GM19455 (cell line): ENCODE data around the gene SUSD6.
"Not testable (repeated sequence)": the region's sequence is repeated elsewhere in the genome, so short reads cannot be mapped to it uniquely, and the experiment has no call there.

Source experiments
- ATAC-seq: cut with Tn5 transposase; IDR thresholded peaks from one replicate; pipeline ENCODE4 v1.9.1; 2021; ENCODE audit not compliant: unreplicated experiment

SUSD6 gene

DNA sequence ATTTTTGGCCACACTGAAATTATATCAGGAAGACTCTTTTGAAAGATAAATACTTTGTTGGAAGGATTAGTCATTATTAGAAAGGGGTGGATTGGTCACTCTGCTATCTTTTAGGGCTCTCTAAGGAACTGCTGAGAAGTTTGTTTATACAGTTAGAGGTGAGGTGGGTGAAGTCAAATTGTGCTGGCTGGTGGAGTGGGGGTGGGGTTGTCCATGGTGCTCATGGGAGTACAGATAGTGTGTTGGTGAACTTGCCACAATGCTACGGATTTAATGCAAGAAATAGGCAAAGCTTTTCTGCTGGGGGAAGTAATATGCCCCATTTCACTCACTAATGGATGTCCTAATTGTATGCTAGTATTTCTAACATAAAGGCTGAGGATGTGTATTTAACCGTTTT, 35.8 kb downstream of the SUSD6 start:
- ATAC-seq = no peak

DNA sequence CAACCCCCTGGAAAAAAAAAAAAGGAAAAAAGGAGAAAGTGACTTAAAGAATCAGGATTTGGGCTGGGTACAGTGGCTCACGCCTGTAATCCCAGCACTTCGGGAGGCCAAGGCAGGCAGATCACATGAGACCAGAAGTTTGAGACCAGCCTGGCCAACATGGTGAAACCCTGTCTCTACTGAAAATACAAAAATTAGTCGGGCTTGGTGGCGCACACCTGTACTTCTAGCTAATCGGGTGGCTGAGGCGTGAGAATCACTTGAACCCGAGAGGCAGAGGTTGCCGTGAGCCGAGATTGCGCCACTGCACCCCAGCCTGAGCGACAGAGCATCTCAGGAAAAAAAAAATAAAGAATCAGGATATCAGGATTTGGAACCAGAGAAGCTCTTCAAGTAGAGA, 36.2 kb downstream of the SUSD6 start:
- not testable (repeated sequence) for ATAC-seq

DNA sequence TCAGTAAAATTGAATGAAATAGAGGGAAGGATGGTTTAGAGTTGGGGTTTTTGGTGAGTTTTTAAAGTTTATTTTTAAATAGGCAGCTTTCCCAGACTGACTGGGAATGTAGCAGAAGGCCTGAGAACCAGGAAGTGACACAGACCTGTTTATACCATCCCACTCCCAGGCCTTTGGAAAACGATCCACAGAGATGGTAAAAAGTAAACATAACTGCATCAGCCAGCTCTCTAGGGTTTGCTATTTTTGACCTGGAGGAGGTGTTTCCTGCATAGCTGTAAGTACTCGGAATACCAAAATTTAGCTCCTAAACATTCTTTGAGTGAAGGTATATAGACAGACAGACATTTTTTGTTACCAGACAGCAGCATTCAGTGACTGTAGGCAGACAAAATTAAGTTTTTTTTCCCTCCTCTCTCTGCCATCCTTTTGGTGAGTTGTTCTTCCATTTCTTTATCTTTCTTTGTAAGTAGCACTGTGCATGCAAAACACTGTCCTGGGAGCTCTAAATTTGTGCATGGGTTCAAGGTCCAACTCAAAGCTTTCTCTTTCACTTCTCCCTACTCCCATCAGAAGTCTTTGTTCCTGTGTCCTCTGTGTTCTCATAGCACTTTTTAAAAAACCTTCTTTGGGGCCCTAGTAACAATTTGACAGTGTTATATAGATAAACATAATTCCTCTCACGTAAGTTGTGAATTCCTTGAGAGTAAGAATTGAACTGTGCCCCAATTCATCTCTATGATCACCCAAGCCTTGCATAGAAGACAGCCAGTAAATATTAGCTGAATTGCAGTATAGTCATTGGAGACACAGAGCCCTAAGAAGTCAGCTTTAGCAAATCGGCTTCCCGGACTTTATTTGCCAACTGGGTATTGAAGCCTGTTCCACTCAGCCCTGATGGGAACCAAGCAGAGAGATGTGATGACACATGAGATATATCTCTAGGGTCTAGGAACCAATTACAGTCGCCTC, 37.4 kb downstream of the SUSD6 start:
- ATAC-seq = no peak

DNA sequence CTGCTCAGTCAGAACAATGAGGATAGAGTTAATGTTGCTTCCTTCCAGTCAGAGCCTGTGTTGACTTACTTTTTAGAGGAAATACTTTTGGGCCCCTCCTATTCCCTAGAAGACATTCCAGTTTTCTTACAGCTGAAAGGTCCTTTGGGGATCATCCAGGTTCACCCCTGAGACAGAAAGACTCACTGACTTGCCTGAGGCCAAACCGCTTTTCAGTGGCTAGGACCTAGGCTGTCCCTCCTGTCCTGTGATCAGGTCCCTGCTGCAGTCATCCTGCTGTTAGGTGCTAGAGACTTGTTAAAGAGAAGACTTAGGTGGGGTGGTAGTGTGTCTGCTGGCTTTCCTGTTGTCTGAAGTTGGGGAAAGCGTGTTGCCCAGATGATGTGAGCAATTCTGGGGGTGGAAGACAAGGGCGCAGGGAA, 39.6 kb downstream of the SUSD6 start:
- no peak for ATAC-seq

DNA sequence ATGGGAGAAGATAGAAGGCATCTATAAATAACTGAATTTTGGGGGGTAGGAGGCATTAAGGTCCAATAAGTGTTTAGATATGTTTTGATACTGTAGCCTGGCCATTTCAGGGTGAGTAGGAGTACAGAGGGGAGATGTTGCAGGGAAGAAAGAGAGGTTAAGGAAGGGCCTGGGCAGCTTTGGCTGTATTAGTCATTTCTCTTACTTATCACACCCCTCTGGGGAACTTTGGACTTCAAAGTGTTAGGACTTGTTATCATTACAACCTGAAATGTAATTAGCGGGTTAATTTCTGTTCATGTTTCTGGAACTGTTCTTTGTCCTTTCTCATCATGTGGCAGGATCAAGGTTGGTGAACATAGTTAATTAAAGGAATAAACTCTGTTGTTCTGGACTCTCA, 40.3 kb downstream of the SUSD6 start:
- no peak for ATAC-seq

DNA sequence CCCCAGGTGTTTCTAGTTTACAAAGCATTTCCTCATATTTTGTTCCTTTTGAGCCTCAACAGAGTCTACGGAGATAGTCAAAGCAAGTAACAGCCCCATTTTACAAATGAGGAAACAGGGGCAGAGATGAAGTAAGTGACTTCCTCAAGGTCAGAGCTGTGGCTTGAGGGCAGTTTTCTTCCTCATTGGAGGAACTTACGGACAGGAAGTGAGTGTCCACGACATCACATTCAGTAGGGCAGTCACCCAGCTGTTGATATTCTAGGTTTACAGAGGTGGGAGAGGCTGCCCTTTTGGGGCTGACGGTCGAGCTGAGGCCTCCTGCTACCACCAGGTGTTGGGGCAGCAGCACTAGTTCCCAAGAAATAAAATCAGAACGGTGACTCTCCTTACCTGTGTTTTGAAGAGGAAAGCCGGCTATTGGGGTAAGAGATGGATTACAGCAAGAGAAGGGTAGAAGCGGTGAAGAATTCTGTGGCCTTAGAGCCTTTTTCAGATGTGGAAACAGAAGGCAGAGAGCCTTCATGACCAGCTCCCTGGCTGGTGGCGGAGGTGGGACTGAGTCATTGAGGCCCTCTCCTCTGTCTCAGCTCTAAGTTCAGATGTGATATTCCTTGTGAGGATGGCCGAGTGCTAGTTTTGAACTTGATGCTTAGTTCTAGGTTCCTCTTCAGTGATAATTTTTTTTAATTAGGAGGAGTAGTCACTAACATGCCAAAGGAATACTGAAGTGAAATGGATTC, 41.7 kb downstream of the SUSD6 start:
- ATAC-seq = peak; percentile 56

DNA sequence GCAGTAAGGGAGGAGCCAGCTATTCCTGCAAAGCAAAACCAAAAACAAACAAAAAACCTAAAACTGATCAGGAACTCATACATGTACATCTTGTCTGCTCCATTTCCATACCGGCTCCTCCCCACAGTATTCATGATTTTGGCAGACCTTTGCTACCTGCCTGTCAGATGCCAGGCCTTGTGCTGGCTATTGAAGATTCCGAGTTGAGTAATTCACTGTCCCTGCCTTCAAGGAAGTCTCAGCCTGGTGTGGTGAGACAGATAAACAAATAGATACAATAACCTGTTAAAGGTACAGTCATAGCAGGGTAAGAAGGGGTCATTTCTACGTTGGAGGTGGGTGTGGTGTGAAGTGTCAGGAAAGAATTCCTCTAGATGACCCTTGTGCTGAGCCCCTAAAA, 42.7 kb downstream of the SUSD6 start:
- ATAC-seq = no peak

DNA sequence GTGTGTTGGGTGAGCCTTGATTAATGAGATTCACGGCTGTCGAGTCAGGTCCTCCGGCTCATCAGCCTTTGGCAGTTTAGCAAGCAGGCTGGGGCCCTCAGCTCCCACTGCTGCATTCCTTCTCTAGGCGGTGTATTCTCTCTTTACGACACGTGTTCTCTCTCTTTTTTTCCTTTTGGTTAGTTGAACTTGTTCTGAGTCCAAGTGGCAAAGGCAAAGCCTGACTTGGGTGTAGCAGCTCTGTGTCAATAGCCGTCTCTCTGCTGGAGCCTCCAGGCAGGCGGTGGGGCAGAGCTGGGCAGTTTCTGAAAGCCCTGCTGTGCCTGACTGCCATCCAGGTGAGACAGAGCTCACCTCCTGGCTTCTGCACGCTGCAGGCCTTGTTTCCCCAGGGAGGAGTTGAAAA, 46.6 kb downstream of the SUSD6 start:
- ATAC-seq = no peak

DNA sequence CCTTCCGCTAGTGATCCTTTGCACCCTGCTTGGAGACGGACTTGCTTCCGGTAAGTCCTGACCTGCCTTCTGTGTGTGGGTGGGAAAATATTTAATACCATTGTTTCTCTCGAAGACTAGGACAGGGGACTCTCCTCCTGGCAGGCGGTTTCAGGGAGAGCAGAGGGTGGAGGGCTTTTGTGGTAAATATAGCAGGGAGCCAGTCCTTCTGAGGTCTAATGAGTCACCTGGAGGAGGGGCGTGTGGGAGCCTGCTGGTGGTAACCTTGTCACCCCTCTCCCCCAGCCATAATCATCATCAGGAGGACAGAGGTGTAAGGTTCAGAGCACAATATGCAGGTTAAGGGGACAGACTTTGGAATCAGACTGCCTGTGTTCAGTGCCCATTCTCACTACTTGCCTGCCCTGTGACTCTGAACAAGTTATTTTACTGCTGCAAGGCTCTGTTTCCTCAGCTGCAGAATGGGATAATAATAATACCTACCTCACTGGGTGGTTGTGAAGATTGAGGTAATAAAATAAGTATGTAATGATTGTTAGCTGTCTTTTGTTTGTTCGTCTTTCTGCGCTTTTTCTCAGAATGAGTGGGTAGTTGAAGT, 47.4 kb downstream of the SUSD6 start:
- ATAC-seq = no peak

DNA sequence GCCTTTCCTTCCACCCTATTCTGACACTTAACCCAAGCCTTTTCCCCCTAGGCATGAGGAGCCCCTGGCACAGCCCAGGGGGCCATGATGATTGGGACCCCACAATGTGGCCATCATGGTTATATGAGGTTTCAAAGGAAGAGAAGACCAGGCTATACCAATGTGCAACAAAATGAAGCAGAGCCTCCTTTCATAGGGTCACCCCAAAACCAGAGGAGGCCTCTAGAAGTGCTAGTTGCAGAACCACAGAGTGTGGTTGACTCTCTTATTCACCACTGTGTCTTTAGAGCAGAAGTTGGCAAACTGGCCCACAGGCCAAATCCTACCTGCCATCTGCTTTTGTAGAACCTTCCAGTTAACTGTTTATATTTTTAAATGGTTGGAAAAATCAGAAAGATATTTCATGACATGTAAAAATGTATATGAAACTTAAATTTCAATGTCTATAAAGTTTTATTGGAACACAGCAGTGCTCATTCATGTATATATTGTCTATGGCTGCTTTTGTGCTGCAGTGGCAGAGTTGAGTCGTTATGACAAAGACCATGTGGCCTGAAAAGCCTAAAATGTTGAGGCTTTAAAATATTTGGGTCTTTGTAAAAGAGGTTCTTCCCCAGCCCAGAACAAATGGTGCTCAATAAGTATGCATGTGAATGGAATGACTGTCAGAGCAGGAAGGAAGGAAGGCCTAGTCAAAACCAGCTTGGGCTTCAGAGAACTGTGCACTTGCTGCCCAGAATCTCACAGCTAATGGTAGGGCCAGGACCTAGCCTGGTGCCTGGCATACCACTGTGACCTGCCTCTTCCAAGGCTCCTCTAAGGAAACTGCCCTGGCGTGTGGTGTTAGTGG, 49.2 kb downstream of the SUSD6 start:
- no peak for ATAC-seq

DNA sequence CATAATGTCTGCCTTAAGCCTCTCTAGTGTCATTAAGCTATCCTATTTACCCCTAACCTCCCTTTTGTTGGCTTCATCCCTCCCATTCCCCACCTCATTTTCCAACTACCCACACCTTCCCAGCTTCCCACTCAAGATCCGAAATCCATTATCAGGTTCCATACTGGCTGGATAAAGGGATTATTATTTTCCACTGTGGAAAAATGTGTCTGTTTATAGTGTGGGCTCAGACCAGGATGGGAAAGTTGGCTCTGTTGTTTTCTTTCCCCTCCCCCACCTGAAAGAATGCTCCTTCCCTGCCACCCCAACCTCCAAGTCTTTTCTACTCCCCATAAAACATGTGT, 49.8 kb downstream of the SUSD6 start:
- no peak for ATAC-seq

DNA sequence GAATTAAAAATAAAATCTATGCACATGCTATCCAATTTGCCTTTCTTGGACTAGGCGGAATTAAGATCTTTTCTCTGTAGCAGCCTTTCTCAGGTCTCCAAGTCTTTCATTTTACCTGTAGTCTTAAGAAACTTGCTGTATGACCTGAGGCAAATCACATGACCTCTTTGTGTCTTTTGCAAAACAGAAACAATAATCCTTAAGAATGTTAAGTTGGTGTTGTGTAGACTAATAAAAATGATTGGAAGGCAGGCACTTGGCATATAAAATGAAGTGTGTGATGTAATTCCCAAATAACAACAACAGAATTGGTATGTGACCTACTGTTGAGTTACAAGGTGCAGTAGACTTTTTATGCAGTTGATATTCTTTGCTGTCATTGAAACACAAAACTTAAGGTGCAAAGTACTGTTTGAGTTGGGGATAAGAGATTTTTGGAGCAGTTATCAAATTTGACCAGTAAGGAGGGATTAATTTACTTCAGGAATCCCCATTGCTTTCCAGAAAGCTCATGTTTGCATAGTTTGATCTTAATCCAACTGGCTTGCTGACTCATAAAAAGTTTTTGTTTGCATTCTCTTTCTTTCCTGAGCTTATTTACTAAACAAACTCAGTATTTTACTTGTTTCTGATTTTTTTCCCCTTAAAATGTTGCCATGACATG, 51.4 kb downstream of the SUSD6 start:
- no peak for ATAC-seq

DNA sequence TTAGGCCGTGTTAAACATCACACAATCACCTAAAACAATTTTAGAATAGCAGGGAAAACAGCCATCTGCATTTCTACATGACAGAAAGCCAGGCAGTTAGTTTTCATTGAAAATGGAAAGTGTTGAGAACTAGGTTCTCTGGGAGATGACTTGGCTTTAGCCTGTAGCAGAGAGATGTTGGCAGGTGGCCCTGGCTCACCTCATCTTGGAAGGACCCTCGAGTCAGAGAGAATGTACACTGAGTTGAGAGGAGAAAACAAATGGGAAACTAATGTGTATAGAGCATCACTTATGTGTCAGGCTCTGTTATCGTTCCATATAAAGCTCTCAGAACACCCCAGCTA, 51.9 kb downstream of the SUSD6 start:
- ATAC-seq = no peak

DNA sequence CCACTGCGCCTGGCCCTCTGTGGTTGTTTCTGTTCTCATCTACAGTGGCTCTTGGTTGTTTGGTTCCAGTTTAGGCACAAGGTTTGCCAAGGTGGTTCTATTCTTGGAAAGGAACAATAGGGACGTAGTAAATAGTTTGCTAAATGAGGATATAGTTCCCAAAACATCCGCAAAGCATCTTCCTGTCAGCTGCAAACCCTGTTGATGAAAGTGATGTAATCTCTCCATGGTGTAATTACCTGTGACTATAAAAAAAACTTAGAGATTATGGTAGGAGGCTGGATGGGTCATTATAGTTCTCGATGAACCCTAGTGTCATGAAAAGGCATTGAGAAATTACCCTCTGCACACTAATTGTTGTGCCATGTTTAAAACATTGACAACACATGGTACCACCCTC, 52.9 kb downstream of the SUSD6 start:
- no peak for ATAC-seq

DNA sequence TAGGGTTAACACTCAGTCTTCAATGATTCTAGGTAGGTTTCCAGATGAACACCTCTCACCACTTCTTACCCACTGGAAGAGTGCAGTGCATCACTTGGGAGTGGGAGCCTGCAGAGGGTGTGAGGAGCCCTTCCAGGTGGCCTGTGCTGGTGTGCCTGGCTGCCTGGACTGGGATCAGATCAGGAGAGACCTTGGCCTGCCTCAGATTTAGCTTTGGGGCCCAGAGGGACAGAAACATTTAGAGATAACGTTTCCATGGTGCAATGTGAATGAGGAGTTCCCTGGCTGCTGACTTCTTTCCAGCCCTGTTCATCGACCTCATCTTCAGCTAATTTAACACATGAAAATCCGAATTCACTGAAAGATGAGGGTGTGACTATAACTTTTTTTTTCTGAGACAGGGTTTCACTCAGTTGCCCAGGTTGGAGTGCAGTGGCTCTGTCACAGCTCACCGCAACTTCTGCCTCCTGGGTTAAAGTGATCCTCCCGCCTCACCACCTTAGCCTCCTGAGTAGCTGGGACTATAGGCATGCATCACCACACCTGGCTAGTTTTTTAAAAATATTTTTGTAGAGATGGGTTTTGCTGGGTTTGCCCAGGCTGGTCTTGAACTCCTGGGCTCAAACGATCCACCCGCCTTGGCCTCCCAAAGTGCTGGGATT, 53.6 kb downstream of the SUSD6 start:
- ATAC-seq = no peak

DNA sequence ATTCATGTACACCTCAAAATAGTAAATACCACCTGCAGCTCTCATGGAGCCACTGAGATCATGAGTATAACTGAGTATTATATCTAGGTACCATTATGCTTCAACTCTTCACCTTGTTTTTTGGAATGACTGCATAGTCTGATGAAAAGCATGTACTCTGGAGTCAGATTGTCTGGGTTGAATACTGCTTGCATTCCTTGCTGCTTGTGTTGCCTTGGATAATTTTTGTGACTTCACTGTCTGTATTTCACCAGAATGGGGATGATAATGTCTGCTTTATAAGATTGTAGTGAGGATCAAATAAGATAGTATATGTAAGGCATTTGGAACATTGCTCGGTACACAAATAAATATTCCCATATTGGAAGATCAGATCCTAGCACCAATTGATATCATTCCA, 54.2 kb downstream of the SUSD6 start:
- no peak for ATAC-seq

DNA sequence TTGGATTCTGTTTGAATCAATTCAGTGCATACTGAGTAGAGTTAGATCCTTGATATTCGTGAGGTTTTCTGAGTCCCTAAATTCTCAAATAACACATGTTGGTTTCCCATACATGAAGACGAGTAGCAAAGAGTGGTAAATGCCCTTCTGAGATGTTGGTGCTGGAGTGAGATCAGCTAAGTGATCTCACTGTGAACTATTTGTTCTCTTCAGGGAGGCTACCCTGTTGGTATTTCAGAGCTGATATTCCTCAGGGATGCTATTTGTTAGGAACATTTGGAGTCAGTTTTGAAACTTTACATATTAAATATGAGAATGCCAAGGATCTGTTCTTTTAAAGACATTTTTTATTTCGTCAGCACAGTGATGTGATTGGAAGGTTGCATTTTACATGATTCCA, 54.7 kb downstream of the SUSD6 start:
- no peak for ATAC-seq

DNA sequence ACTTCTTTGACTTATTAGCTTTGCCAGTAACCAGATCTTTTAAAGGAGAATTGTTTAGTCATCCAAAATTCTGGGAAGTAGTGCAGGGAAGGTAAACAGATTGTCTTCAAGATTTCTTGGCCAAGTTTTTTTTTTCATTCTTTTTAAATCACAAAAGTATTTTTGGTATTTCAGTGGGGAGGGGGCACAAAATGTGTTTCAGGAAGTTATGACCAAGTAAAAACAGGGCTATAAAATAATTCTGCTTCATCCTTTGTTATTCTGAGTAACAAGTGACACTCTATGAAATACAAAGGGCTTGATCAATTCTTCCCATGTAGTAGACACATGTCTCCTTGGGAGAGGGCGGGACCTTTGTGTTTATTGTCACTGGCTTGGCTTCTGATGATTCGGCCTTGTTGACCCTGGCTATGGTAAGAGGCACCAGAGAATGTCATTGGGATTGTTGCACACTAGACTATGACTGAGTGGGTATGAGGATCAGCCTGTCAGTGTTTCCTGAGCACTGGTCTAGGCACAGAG, 55.4 kb downstream of the SUSD6 start:
- no peak for ATAC-seq

DNA sequence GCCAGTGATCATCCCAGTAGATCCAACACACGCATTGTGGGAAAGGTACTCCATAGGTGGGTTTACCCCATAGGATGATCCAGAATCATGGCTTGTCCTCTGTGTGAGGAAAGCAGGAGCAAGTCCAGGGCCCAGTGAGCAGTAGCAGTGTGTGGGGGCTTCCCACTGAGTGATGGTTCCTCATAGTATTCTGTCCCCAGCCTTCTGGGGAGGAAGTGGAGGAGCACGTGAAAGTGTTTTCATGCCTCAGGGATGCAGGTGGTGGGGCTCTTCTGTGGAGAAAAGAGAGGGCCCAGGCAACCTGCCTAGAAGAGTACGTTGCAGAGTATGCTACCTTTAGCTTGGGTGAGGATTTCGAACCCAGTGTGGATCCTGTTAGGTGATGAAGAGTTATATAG, 56.5 kb downstream of the SUSD6 start:
- peak; percentile 14 for ATAC-seq

DNA sequence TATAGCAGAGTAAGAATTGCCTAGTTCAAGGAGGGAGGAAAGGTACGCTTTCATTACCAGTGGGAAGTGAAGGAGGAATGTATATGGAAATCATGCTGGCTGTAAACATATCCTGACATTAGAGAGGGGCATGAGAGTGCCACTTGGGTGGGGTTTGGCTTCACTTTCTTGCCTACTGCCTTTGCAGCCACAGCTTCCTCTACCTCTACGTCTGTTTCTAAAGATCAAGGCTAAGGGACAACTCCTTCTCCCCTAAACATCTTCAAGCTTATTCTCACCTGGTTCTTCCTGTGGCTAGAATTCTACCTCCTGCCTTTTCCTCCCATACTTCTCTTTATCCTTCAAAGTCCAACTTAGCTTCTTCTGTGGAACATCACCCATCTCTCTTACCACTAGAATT, 58.0 kb downstream of the SUSD6 start:
- ATAC-seq = no peak
